Naive thymus-derived CD8-positive, alpha-beta T cell (primary cell): ENCODE measurements around the gene TXN. TPM values are rescaled to one million over a fixed set of nuclear protein-coding genes. Genes with fewer than 3 reads are reported as not detected.
"Not testable (repeated sequence)": the region's sequence is repeated elsewhere in the genome, so short reads cannot be mapped to it uniquely, and the experiment has no call there.

Experiments used
- ATAC-seq, 2 donors: fragments of 150-1000 bp; cut with Tn5 transposase in 1 of 2; sonication (Bioruptor Pico), chemical (Tn5 transposase) in 1 of 2; 1 replicate in 1 of 2; 2 replicates in 1 of 2; pipeline ENCODE4 v1.10.0; 2021; ENCODE audit warnings: mild to moderate bottlenecking in 2 of 2, moderate library complexity in 2 of 2
- POLR2A ChIA-PET: fragments of 350-600 bp; sonication (Branson Sonifier 250); formaldehyde crosslinking; loops from one replicate; lab custom pipeline; 2021; ENCODE audit warnings: antibody characterized with exemption; lab: Charles Lee
- DNase-seq, 10 donors: peaks; one replicate each; pipeline versions ENCODE4 v3.0.0 to v3.0.0-alpha.2; 2020 to 2022
- H3K27ac Mint-ChIP-seq, 10 donors: one replicate each; pipeline ENCODE4 v1.8.0; 2020 to 2022; ENCODE audit warnings: mild to moderate bottlenecking in 10 of 10, mixed read lengths in 10 of 10, moderate library complexity in 4 of 10, inconsistent platforms in 1 of 10
- H3K27me3 Mint-ChIP-seq, 5 donors: one replicate each; pipeline ENCODE4 v1.8.0; 2021 to 2022; ENCODE audit warnings: mixed read lengths in 5 of 5
- H3K36me3 Mint-ChIP-seq, 3 donors: one replicate each; pipeline ENCODE4 v1.8.0; 2020 to 2022; ENCODE audit warnings: mixed read lengths in 3 of 3, mild to moderate bottlenecking in 2 of 3, inconsistent platforms in 1 of 3
- H3K4me1 Mint-ChIP-seq, 4 donors: one replicate each; pipeline ENCODE4 v1.8.0; 2021 to 2022; ENCODE audit warnings: mixed read lengths in 4 of 4
- H3K4me3 Mint-ChIP-seq, 10 donors: one replicate each; pipeline ENCODE4 v1.8.0; 2020 to 2022; ENCODE audit warnings: mild to moderate bottlenecking in 10 of 10, mixed read lengths in 10 of 10, moderate library complexity in 6 of 10, inconsistent platforms in 1 of 10
- H3K9me3 Mint-ChIP-seq, 9 donors: one replicate each; pipeline ENCODE4 v1.8.0; 2020 to 2022; ENCODE audit warnings: mixed read lengths in 9 of 9, mild to moderate bottlenecking in 3 of 9, inconsistent platforms in 1 of 9, moderate library complexity in 1 of 9
- polyA plus RNA-seq, 3 donors: library from polyadenylated mRNA; unstranded; fragments of 300-500 nt; fragmentation: Illumina TruSeq; gene quantifications; one replicate each; pipeline ENCODE4 v1.2.3, GENCODE V29; 2021
- total RNA-seq, 8 experiments: library from RNA in 2 of 8; stranded (reverse) in 2 of 8; gene quantifications; one replicate each; pipeline ENCODE4 v1.2.3 and lab custom pipeline; 2021 to 2026

TXN gene
- total and polyA plus RNA-seq, 5 experiments from 2014 or later, result 28.7 to 104 (median 46.2) TPM

- Mint-ChIP-seq H3K27me3 (peaks cover 0 to 6% (median 0%) of the 10 kb centered on the region in 5 donors), H3K27ac (no peak overlapping the region)
Observed at GRCh38 chr9:110197330-110198187, 58.7 kb downstream of the TXN start.

GRCh38 chr9:110196084-110196499 is 60.2 kb downstream of the TXN start:
- ATAC-seq, H3K36me3 Mint-ChIP-seq, DNase-seq, H3K9me3 Mint-ChIP-seq, H3K4me3 Mint-ChIP-seq, POLR2A ChIA-PET, H3K27me3 Mint-ChIP-seq, H3K4me1 Mint-ChIP-seq, H3K27ac Mint-ChIP-seq: not testable (repeated sequence)

More at GRCh38 chr9:110197330-110198187, 58.7 kb downstream of the TXN start:
- Mint-ChIP-seq H3K4me3 (no peak overlapping the region), H3K36me3 (no peaks in the 10 kb centered on the region), H3K9me3 (no peaks in the 10 kb centered on the region), H3K4me1 (no peaks in the 10 kb centered on the region)
- DNase-seq (no peak), ATAC-seq (no peak)
- POLR2A ChIA-PET, result no interaction called here

Other genes with a start within 250 kb of the TXN start
- gene C9orf152, start 48.3 kb downstream of the TXN start, total RNA-seq, result not detected
- not detected for gene C9orf152, start 48.3 kb downstream of the TXN start, polyA plus RNA-seq
- not detected for gene TXNDC8, start 81.4 kb upstream of the TXN start, total RNA-seq
- not detected for gene TXNDC8, start 81.4 kb upstream of the TXN start, polyA plus RNA-seq